HEK293 (cell line): ENCODE results near the gene DENND1A.

Experiments
- CTCF ChIP-seq: fragments of 450-650 bp; formaldehyde crosslinking; IDR thresholded peaks from 2 replicates; pipeline ENCODE4 v1.5.1; 2016; ENCODE audit warnings: missing biosample characterization, missing genetic modification characterization
- REST ChIP-seq: fragments of 450-650 bp; formaldehyde crosslinking; IDR thresholded peaks from 2 replicates; pipeline ENCODE4 v1.5.1; 2016; ENCODE audit warnings: missing biosample characterization, missing genetic modification characterization
- SETDB1 ChIP-seq: IDR thresholded peaks from one replicate; pipeline ENCODE4 v1.6.1; 2017; ENCODE audit warnings: mild to moderate bottlenecking, low read length, moderate library complexity, mixed read lengths; ENCODE audit not compliant: insufficient read length
- TSHZ1 ChIP-seq: fragments of 450-650 bp; formaldehyde crosslinking; IDR thresholded peaks from 2 replicates; pipeline ENCODE4 v1.5.1; 2016; ENCODE audit warnings: missing biosample characterization, missing genetic modification characterization, borderline replicate concordance
- ZBTB26 ChIP-seq: fragments of 450-650 bp; formaldehyde crosslinking; optimal IDR thresholded peaks from 2 replicates; pipeline ENCODE3; 2016; ENCODE audit warnings: missing biosample characterization, mild to moderate bottlenecking, missing genetic modification characterization
- ZNF184 ChIP-seq: fragments of 450-650 bp; IDR thresholded peaks from 2 replicates; pipeline ENCODE4 v1.5.1; 2018; ENCODE audit warnings: missing biosample characterization, mild to moderate bottlenecking, missing genetic modification characterization

- TF ChIP-seq ZBTB26 (tag by site-specific recombination) (no peak), REST (tag by site-specific recombination) (no peak), SETDB1 (no peak), CTCF (tag by site-specific recombination) (no peak), ZNF184 (no peak), TSHZ1 (no peak)
Observed at GRCh38 chr9:123832858-123833650, 96.9 kb downstream of the DENND1A start.
